ENCODE measurements around the gene ARFGEF2.

The ARFGEF2 gene

GRCh38 chr20:48951646-48952045 lies 30.1 kb downstream of the ARFGEF2 start:
- TF ChIP-seq EP300 (IDR thresholded peaks at IDR 0.05; ENCODE audit: borderline replicate concordance) (no peak), FOXM1 (IDR thresholded peaks at IDR 0.05; ENCODE audit: borderline replicate concordance, low read depth) (no peak), TAF1 (IDR thresholded peaks at IDR 0.05; ENCODE audit: low read depth) (no peak), NFIC (IDR thresholded peaks at IDR 0.05) (no peak), CEBPB (IDR thresholded peaks at IDR 0.05) (no peak), REST (IDR thresholded peaks at IDR 0.05; ENCODE audit: low read depth) (no peak), ZBTB7A (IDR thresholded peaks at IDR 0.05; ENCODE audit: low read depth) (no peak), TCF12 (IDR thresholded peaks at IDR 0.05; ENCODE audit: low read depth) (no peak), RAD21 (IDR thresholded peaks at IDR 0.05; ENCODE audit: low read depth) (no peak), CREB1 (IDR thresholded peaks at IDR 0.05; ENCODE audit: low read depth) (no peak), EGR1 (IDR thresholded peaks at IDR 0.05) (no peak), TEAD4 (IDR thresholded peaks at IDR 0.05) (no peak), MAX (IDR thresholded peaks at IDR 0.05) (no peak), USF1 (IDR thresholded peaks at IDR 0.05) (no peak), YY1 (IDR thresholded peaks at IDR 0.05; ENCODE audit: low read depth) (no peak)

- TF ChIP-seq RAD21 (IDR thresholded peaks at IDR 0.05; ENCODE audit: low read depth) (no peak), EP300 (IDR thresholded peaks at IDR 0.05; ENCODE audit: borderline replicate concordance) (no peak), TAF1 (IDR thresholded peaks at IDR 0.05; ENCODE audit: low read depth) (no peak), ZBTB7A (IDR thresholded peaks at IDR 0.05; ENCODE audit: low read depth) (no peak), CREB1 (IDR thresholded peaks at IDR 0.05; ENCODE audit: low read depth) (no peak)
Measured at GRCh38 chr20:48952656-48953055, 31.1 kb downstream of the ARFGEF2 start.

GRCh38 chr20:48953653-48954052 lies 32.1 kb downstream of the ARFGEF2 start:
- TF ChIP-seq TCF12 (IDR thresholded peaks at IDR 0.05; ENCODE audit: low read depth) (no peak), USF1 (IDR thresholded peaks at IDR 0.05) (no peak), EGR1 (IDR thresholded peaks at IDR 0.05) (no peak), CEBPB (IDR thresholded peaks at IDR 0.05) (no peak), MAX (IDR thresholded peaks at IDR 0.05) (no peak), CREB1 (IDR thresholded peaks at IDR 0.05; ENCODE audit: low read depth) (no peak), TAF1 (IDR thresholded peaks at IDR 0.05; ENCODE audit: low read depth) (no peak), YY1 (IDR thresholded peaks at IDR 0.05; ENCODE audit: low read depth) (no peak), TEAD4 (IDR thresholded peaks at IDR 0.05) (no peak)

GRCh38 chr20:48956052-48956451 lies 34.5 kb downstream of the ARFGEF2 start:
- TF ChIP-seq EP300 (IDR thresholded peaks at IDR 0.05; ENCODE audit: borderline replicate concordance) = no peak
- TF ChIP-seq FOXM1 (IDR thresholded peaks at IDR 0.05; ENCODE audit: borderline replicate concordance, low read depth) = no peak
- TF ChIP-seq EGR1 (IDR thresholded peaks at IDR 0.05) = no peak
- no peak for TF ChIP-seq CEBPB (IDR thresholded peaks at IDR 0.05)
- TF ChIP-seq TAF1 (IDR thresholded peaks at IDR 0.05; ENCODE audit: low read depth) = no peak
- no peak for TF ChIP-seq ZBTB7A (IDR thresholded peaks at IDR 0.05; ENCODE audit: low read depth)
- TF ChIP-seq CREB1 (IDR thresholded peaks at IDR 0.05; ENCODE audit: low read depth) = no peak
- no peak for TF ChIP-seq TCF12 (IDR thresholded peaks at IDR 0.05; ENCODE audit: low read depth)
- no peak for TF ChIP-seq RAD21 (IDR thresholded peaks at IDR 0.05; ENCODE audit: low read depth)

- TF ChIP-seq EGR1 (IDR thresholded peaks at IDR 0.05) = no peak
Measured at GRCh38 chr20:48957053-48957481, 35.6 kb downstream of the ARFGEF2 start.

- TF ChIP-seq TCF12 (IDR thresholded peaks at IDR 0.05; ENCODE audit: low read depth) = no peak
- no peak for TF ChIP-seq TAF1 (IDR thresholded peaks at IDR 0.05; ENCODE audit: low read depth)
- TF ChIP-seq REST (IDR thresholded peaks at IDR 0.05; ENCODE audit: low read depth) = no peak
- TF ChIP-seq CREB1 (IDR thresholded peaks at IDR 0.05; ENCODE audit: low read depth) = no peak
- TF ChIP-seq NFIC (IDR thresholded peaks at IDR 0.05) = no peak
- TF ChIP-seq ZBTB7A (IDR thresholded peaks at IDR 0.05; ENCODE audit: low read depth) = no peak
- TF ChIP-seq RAD21 (IDR thresholded peaks at IDR 0.05; ENCODE audit: low read depth) = no peak
- TF ChIP-seq TEAD4 (IDR thresholded peaks at IDR 0.05) = no peak
- no peak for TF ChIP-seq YY1 (IDR thresholded peaks at IDR 0.05; ENCODE audit: low read depth)
- TF ChIP-seq USF1 (IDR thresholded peaks at IDR 0.05) = no peak
- TF ChIP-seq FOXM1 (IDR thresholded peaks at IDR 0.05; ENCODE audit: borderline replicate concordance, low read depth) = no peak
- TF ChIP-seq CEBPB (IDR thresholded peaks at IDR 0.05) = no peak
- TF ChIP-seq EP300 (IDR thresholded peaks at IDR 0.05; ENCODE audit: borderline replicate concordance) = no peak
- TF ChIP-seq MAX (IDR thresholded peaks at IDR 0.05) = no peak
- no peak for TF ChIP-seq EGR1 (IDR thresholded peaks at IDR 0.05)
Measured at GRCh38 chr20:48957533-48957932, 36.0 kb downstream of the ARFGEF2 start.
